Stimulated activated CD4-positive, alpha-beta T cell treated with anti-CD3 and anti-CD28 coated beads, Interleukin-4, amount 100 ng/mL, for 24 hours (primary cell): Measurements from ENCODE around the gene ST3GAL4.
"Not testable (repeated sequence)": the region's sequence is repeated elsewhere in the genome, so short reads cannot be mapped to it uniquely, and the experiment has no call there.

Experiments
- DNase-seq: peaks from one replicate; pipeline ENCODE4 v3.0.0-alpha.2; 2020

ST3GAL4 gene

DNA sequence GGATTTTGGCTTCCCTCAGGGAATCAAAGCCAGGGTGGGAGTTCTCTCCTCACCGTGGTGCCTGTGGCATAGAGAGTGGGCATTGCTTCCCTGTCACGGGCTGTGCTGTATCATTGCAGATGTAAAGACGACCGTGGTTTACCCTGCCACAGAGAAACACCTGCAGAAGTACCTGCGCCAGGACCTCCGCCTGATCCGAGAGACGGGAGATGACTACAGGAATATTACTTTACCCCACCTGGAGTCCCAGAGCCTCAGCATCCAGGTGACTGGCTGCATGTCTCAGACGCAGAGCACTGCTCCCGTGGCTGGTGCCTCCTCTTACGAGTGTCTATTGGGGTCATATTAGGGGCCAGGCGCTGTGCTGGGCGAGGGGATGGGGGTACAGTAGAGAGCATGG lies 24.2 kb upstream of the ST3GAL4 start:
- DNase-seq, result no peak

GRCh38 chr11:126332221-126332711 lies 23.2 kb upstream of the ST3GAL4 start:
- DNase-seq, result no peak

GRCh38 chr11:126333142-126333541 lies 22.3 kb upstream of the ST3GAL4 start:
- DNase-seq, result no peak

- no peak for DNase-seq
Observed at GRCh38 chr11:126334659-126335462, 20.6 kb upstream of the ST3GAL4 start.

DNA sequence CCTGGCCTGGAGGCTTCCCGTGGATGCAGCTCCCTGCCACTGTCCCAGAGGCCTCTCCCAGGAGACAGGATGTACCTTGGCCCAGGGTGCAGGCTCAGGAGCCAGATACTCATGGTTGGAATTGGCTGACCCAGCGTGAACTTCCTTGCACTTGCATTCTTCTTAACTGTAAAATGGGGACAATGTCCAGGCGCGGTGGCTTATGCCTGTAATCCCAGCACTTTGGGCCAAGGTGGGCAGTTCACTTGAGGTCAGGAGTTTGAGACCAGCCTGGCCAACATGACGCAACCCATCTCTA lies 20.1 kb upstream of the ST3GAL4 start:
- DNase-seq, result no peak

DNA sequence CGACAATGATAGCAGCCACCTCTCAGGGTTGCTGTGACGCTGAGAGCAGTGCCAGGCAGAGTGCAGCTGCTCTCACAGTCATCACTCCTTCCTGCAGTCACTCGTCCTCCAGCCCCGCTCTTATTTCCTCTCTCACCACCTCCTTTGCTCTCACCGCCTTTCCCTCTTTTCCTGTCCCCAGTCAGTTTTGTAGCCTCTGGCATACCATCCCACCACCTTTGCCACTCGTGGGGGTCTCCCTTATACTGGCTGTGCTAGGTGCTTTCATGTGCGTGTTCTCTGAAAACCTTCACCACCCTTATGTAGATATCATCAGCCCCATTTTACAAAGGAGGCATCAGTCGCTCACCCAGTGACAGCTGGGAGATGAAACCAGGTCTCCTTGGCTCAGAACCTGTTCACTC lies 19.3 kb upstream of the ST3GAL4 start:
- DNase-seq, result no peak

GRCh38 chr11:126336671-126337101 lies 18.8 kb upstream of the ST3GAL4 start:
- DNase-seq, result no peak

- DNase-seq, result no peak
Observed at GRCh38 chr11:126337126-126337473, 18.4 kb upstream of the ST3GAL4 start.

DNA sequence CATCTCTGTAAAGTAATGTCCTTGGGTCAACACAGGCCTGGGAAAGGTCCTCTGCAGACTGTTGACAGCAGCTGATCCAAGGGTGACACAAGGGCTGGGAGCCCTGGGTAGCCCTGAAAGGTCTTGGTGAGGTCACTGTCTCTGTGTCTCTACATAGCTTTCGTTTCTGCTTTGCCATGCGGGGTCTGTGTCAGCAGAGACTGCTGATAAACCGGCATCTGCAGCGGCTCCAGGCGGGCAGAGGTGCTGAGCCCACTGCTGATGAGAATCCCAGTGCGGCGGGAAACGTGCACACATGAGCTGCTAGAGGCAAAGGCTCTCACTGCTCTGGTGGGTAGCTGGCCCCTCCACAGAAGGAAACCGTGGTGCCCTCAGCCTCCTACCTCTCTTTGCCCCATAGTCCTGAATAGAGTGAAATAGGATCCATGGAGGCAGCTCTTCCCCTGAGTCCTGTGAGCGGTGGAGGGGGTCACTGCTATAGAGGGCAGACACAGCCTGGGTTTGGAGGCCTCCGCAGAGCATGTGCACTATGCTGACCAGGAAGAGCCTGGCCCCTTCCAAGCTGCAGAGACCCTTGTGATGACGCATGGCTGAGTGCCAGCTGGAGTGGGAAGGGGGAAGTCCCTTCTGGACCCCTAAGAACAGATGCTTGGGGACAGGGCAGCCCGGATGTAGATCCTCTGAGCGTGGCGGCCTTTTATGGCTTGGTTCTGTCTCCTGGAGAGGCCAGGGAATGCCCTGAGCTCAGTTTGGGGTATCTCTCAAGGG lies 17.8 kb upstream of the ST3GAL4 start:
- no peak for DNase-seq

- DNase-seq, result no peak
Observed at GRCh38 chr11:126338346-126339055, 17.0 kb upstream of the ST3GAL4 start.

GRCh38 chr11:126339073-126339862 lies 16.2 kb upstream of the ST3GAL4 start:
- no peak for DNase-seq

- DNase-seq, result no peak
Observed at GRCh38 chr11:126339863-126340434, 15.5 kb upstream of the ST3GAL4 start.

- no peak for DNase-seq
Observed at GRCh38 chr11:126340960-126341606, 14.4 kb upstream of the ST3GAL4 start.

GRCh38 chr11:126341760-126342161 lies 13.7 kb upstream of the ST3GAL4 start:
- no peak for DNase-seq

- DNase-seq, result no peak
Observed at GRCh38 chr11:126343051-126343450, 12.4 kb upstream of the ST3GAL4 start.

DNA sequence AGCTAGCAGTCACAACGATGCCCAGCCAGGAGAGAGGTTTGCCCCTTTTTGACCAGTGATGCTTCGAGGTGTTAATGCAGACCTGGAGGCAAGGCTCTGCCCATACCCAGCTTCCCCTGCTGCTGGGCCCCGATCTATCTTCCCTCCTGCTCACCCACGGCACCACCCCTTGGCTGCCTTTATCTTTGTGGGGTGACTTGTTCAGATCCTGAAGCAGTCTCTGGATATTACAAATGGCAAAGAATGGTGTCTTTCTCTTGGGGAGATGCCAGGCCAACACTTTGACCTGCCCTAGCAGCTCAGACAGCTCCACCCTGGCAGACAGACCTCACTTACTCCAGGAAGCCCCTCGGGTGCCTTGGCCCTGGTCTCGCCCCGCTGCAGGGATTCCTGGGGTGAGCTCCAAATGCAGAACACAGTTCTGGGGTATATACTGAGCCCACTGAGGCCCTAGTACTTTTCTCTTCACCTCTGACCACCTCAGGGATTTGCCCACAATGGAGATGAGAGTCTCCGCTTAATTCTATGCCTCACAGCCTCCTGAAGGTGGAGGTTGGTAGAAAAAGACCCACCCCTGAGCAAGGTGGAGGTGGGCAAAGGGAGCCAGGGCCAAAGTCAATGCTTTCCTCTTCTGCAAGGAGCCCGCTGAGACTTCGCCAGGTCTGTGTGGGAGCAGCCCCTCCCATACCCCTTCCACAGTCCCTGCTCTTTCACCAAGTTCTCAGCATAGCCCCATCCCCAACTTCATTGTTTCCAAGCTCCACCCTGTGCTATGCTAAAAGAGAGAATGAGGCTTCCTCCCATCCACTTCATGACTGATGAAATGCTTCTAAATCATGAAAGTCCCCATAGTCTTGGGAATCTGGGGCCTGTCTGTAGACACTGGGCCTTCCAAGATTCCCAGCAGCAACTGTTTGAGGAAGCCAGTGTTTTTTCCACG lies 11.1 kb upstream of the ST3GAL4 start:
- no peak for DNase-seq

GRCh38 chr11:126345283-126345682 lies 10.2 kb upstream of the ST3GAL4 start:
- DNase-seq, result no peak

- no peak for DNase-seq
Observed at GRCh38 chr11:126345759-126346585, 9.5 kb upstream of the ST3GAL4 start.

DNA sequence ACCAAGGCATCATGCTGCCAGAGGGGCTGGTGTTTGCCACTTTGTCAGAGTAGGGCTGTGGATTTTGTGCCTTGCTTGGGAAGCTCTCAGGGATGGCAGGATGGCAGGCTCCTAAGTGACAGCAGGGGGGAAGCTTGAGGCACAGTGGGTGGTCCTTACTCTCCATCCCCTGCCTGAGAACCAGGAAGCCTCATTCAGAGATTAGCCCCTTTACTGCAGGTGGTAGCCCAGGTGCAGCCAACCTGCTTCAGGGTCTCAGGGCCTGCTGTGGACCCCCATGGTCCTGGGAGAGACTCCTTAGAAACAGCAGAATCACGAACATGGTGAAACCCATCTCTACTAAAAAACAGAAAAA lies 8.9 kb upstream of the ST3GAL4 start:
- no peak for DNase-seq

GRCh38 chr11:126346946-126347345 lies 8.5 kb upstream of the ST3GAL4 start:
- DNase-seq, result not testable (repeated sequence)
